Tibial nerve (tissue), 3 donors: ENCODE results near the gene PPP1R3F.

Experiments used
- CTCF ChIP-seq, 5 experiments: fragments of 200-600 bp in 3 of 5; fragments of 450-650 bp in 2 of 5; sonication (generic) in 3 of 5; IDR thresholded peaks; one replicate each; pipeline ENCODE4 v1.5.1; 2016 to 2019; ENCODE audit warnings: antibody characterized with exemption in 5 of 5, mild to moderate bottlenecking in 3 of 5, moderate library complexity in 2 of 5
- POLR2A ChIP-seq, 2 donors: fragments of 450-650 bp; IDR thresholded peaks; one replicate each; pipeline ENCODE4 v1.6.1; 2017; ENCODE audit warnings: antibody characterized with exemption in 2 of 2, mild to moderate bottlenecking in 2 of 2, moderate library complexity in 2 of 2

- TF ChIP-seq POLR2A (IDR thresholded peaks at IDR 0.05) (no peak), CTCF (IDR thresholded peaks at IDR 0.05) (no peak)
These were observed 19.0 kb upstream of the PPP1R3F start for GRCh38 chrX:49250578-49250977.
